Measurements from ENCODE around the gene MGAT5B.

GRCh38 chr17:76943202-76943601 is 75.0 kb downstream of the MGAT5B start:
- no peak for TF ChIP-seq CTCF (IDR thresholded peaks at IDR 0.05; ENCODE audit: low read depth, low read length, poor library complexity, severe bottlenecking)
- no peak for TF ChIP-seq EZH2phosphoT487 (IDR thresholded peaks at IDR 0.05; ENCODE audit: borderline replicate concordance, low read length)

All from DOHH2 (cell line).